Keratinocyte (primary cell): ENCODE measurements around the gene KLF7. TPM values are rescaled to one million over a fixed set of nuclear protein-coding genes. Genes with fewer than 3 reads are reported as not detected.

Experiments
- DNase-seq: peaks from one replicate; pipeline ENCODE4 v3.0.0-alpha.2; 2011; ENCODE audit warnings: low read depth, missing footprints, low spot score
- FAIRE-seq: peaks from 2 replicates; lab custom pipeline; 2011; peaks lifted over from hg19 to GRCh38; lab: Jason Lieb, UNC
- H2AFZ ChIP-seq: 2 replicates; pipeline ENCODE4 v1.6.0; 2012; ENCODE audit warnings: low read length, control low read depth, inconsistent platforms; ENCODE audit not compliant: control insufficient read depth
- H3K27ac ChIP-seq: 2 replicates; pipeline ENCODE4 v1.5.1; 2011; ENCODE audit warnings: low read length; ENCODE audit not compliant: control insufficient read depth, insufficient read depth
- H3K27me3 ChIP-seq: 3 replicates; pipeline ENCODE4 v1.6.0; 2011; ENCODE audit warnings: low read length; ENCODE audit not compliant: control insufficient read depth, insufficient read depth; ENCODE audit errors: extremely low read depth
- H3K36me3 ChIP-seq, 2 experiments: 2 replicates in 1 of 2; 3 replicates in 1 of 2; pipeline ENCODE4 v1.5.1; 2011; ENCODE audit warnings: low read length in 2 of 2, mild to moderate bottlenecking in 1 of 2; ENCODE audit not compliant: control insufficient read depth in 2 of 2, insufficient read depth in 2 of 2; ENCODE audit errors: extremely low read depth in 1 of 2
- H3K4me1 ChIP-seq: 3 replicates; pipeline ENCODE4 v1.5.1; 2011; ENCODE audit warnings: low read length; ENCODE audit not compliant: control insufficient read depth, insufficient read depth; ENCODE audit errors: extremely low read depth
- H3K4me2 ChIP-seq: 3 replicates; pipeline ENCODE4 v1.6.0; 2011; ENCODE audit warnings: low read depth, low read length; ENCODE audit not compliant: control insufficient read depth, insufficient read depth; ENCODE audit errors: extremely low read depth
- H3K4me3 ChIP-seq, 3 experiments: fragments of 200-600 bp in 1 of 3; sonication (generic) in 1 of 3; 2 replicates in 2 of 3; 3 replicates in 1 of 3; pipeline ENCODE4 v1.5.1; 2011 to 2016; ENCODE audit warnings: low read length in 3 of 3, mild to moderate bottlenecking in 3 of 3, control low read depth in 2 of 3, inconsistent platforms in 1 of 3, low read depth in 1 of 3, mixed read lengths in 1 of 3, mixed run types in 1 of 3, moderate library complexity in 1 of 3; ENCODE audit not compliant: control insufficient read depth in 2 of 3, insufficient read depth in 2 of 3; ENCODE audit errors: extremely low read depth in 1 of 3
- H3K79me2 ChIP-seq: 2 replicates; pipeline ENCODE4 v1.6.0; 2012; ENCODE audit warnings: low read length; ENCODE audit not compliant: control insufficient read depth, insufficient read depth
- H3K9ac ChIP-seq: 3 replicates; pipeline ENCODE4 v1.6.0; 2011; ENCODE audit warnings: low read length; ENCODE audit not compliant: control insufficient read depth, insufficient read depth; ENCODE audit errors: extremely low read depth
- H3K9me1 ChIP-seq: 3 replicates; pipeline ENCODE4 v1.6.0; 2011; ENCODE audit warnings: low read length; ENCODE audit not compliant: control insufficient read depth, insufficient read depth; ENCODE audit errors: extremely low read depth
- H3K9me3 ChIP-seq: 2 replicates; pipeline ENCODE4 v1.5.1; 2012; ENCODE audit warnings: low read depth, low read length; ENCODE audit not compliant: control insufficient read depth
- H4K20me1 ChIP-seq: 3 replicates; pipeline ENCODE4 v1.6.0; 2011; ENCODE audit warnings: low read length; ENCODE audit not compliant: control insufficient read depth, insufficient read depth; ENCODE audit errors: extremely low read depth
- EZH2 ChIP-seq: IDR thresholded peaks from one replicate; pipeline ENCODE4 v1.6.1; 2012; ENCODE audit warnings: inconsistent platforms, mild to moderate bottlenecking, low read length, moderate library complexity
- dilution Hi-C: fragments of 300-500 bp; cut with MboI; formaldehyde crosslinking; loops from one replicate; pipeline ENCODE4 v1.7.0; 2020; ENCODE audit warnings: low sequenced_read_pairs; ENCODE audit not compliant: extremely low pct_ligation_motif_present
- polyA plus RNA-seq, 5 experiments: library from polyadenylated mRNA; depleted of rRNA in 3 of 5; stranded (reverse) in 3 of 5; stranded (forward) in 1 of 5; unstranded in 1 of 5; fragments of >200 nt; gene quantifications; 1 replicate in 1 of 5; 2 replicates in 3 of 5; 3 replicates in 1 of 5; pipeline versions ENCODE4 v1.2.1 to v1.2.3, GENCODE V29; 2011 to 2012; ENCODE audit warnings: missing spikeins in 2 of 5, low read depth in 1 of 5, low replicate concordance in 1 of 5
- TF ChIP-seq, protein P1 (sequence below), 3 experiments: IDR thresholded peaks in 1 of 3; conservative IDR thresholded peaks in 1 of 3; optimal IDR thresholded peaks in 1 of 3; 2 replicates in 2 of 3; 3 replicates in 1 of 3; pipeline versions ENCODE3 to v1.5.1; 2011; ENCODE audit warnings: low read length in 3 of 3, mild to moderate bottlenecking in 3 of 3, moderate library complexity in 2 of 3, control low read depth in 1 of 3, inconsistent platforms in 1 of 3; ENCODE audit not compliant: insufficient read depth in 2 of 3; ENCODE audit errors: extremely low read depth in 1 of 3

The KLF7 gene
- polyA plus RNA-seq, 1 donor (not counting 4 experiments of a cell fraction or from before 2014, with no cell fraction given): 44.7 TPM

DNA sequence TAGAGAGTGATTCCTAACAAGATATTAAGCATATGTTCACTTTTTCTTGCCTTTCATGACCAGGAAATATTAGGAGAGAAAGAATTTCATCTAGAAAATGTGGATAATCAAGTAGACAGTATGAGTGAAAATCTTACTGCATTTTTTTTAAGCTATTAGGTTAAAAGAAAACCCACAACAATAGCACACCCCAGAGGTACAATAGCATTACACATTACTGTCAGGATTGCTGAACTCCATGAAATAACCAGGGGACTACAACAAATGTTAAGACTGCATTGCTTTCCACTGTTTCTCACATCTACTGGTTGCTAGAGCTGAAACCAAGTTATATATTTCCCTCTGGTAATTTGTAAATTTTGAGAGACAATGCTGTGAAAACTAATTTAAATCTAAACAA is 33.7 kb downstream of the KLF7 start:
- Histone ChIP-seq H3K9ac (no peak overlapping the region), H3K4me1 (peaks cover 65% of the 10 kb centered on the region), H2AFZ (no peak overlapping the region), H3K36me3 (peaks cover 7 to 28% of the 10 kb centered on the region in 2 experiments), H4K20me1 (no peaks in the 10 kb centered on the region), H3K27ac (no peak overlapping the region), H3K9me3 (no peaks in the 10 kb centered on the region), H3K4me3 (no peak overlapping the region), H3K27me3 (no peaks in the 10 kb centered on the region), H3K4me2 (no peak overlapping the region), H3K9me1 (no peaks in the 10 kb centered on the region), H3K79me2 (peaks cover 99% of the 10 kb centered on the region)
- no peak for TF ChIP-seq EZH2
- TF ChIP-seq, protein P1, sequence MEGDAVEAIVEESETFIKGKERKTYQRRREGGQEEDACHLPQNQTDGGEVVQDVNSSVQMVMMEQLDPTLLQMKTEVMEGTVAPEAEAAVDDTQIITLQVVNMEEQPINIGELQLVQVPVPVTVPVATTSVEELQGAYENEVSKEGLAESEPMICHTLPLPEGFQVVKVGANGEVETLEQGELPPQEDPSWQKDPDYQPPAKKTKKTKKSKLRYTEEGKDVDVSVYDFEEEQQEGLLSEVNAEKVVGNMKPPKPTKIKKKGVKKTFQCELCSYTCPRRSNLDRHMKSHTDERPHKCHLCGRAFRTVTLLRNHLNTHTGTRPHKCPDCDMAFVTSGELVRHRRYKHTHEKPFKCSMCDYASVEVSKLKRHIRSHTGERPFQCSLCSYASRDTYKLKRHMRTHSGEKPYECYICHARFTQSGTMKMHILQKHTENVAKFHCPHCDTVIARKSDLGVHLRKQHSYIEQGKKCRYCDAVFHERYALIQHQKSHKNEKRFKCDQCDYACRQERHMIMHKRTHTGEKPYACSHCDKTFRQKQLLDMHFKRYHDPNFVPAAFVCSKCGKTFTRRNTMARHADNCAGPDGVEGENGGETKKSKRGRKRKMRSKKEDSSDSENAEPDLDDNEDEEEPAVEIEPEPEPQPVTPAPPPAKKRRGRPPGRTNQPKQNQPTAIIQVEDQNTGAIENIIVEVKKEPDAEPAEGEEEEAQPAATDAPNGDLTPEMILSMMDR (optimal IDR thresholded peaks at IDR 0.05 in 1 of 3, IDR thresholded peaks at IDR 0.05 in 1 of 3, conservative IDR thresholded peaks at IDR 0.05 in 1 of 3; ENCODE audit: extremely low read depth in 1 of 3, insufficient read depth in 2 of 3, low read length in 3 of 3): no peak
- FAIRE-seq (no peak), DNase-seq (no peak)
- dilution Hi-C loops: no loop called here

DNA sequence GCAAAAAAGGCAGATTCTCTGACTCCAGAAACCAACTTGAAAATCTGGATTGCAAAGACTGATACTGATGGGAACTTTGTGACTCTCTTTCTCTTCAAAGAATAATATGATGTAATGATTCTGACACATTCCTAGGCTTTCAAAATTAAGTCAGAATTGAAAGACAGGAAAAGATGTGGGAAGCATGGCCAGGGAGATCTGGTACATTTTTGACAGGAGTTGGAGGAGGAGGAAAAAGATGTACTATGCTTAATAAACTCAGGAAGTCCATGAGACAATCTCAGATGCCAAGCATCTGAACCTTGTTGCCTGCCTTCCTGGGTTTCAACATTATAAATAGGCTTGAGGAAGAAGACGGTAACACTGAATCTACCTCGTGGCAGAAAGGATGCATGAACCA is 34.2 kb downstream of the KLF7 start:
- Histone ChIP-seq H3K36me3 (peaks cover 3 to 23% of the 10 kb centered on the region in 2 experiments), H3K4me2 (no peak overlapping the region), H3K79me2 (peaks cover 99% of the 10 kb centered on the region), H4K20me1 (no peaks in the 10 kb centered on the region), H3K4me1 (peaks cover 61% of the 10 kb centered on the region), H2AFZ (no peak overlapping the region), H3K9me1 (peaks cover 1% of the 10 kb centered on the region), H3K27ac (no peak overlapping the region), H3K9me3 (no peaks in the 10 kb centered on the region), H3K27me3 (no peaks in the 10 kb centered on the region), H3K4me3 (no peak overlapping the region), H3K9ac (no peak overlapping the region)
- DNase-seq (no peak), FAIRE-seq (peak; percentile 20)
- TF ChIP-seq EZH2: no peak
- TF ChIP-seq, protein P1 (optimal IDR thresholded peaks at IDR 0.05 in 1 of 3, IDR thresholded peaks at IDR 0.05 in 1 of 3, conservative IDR thresholded peaks at IDR 0.05 in 1 of 3; ENCODE audit: extremely low read depth in 1 of 3, insufficient read depth in 2 of 3, low read length in 3 of 3): no peak
- dilution Hi-C loops: no loop called here
